ENCODE measurements around the gene COL11A2. TPM values are rescaled to one million over a fixed set of nuclear protein-coding genes. Genes with fewer than 3 reads are reported as not detected.

Gene COL11A2
- polyA plus RNA-seq, 1 donor from 2014 or later: 9.8 TPM

DNA sequence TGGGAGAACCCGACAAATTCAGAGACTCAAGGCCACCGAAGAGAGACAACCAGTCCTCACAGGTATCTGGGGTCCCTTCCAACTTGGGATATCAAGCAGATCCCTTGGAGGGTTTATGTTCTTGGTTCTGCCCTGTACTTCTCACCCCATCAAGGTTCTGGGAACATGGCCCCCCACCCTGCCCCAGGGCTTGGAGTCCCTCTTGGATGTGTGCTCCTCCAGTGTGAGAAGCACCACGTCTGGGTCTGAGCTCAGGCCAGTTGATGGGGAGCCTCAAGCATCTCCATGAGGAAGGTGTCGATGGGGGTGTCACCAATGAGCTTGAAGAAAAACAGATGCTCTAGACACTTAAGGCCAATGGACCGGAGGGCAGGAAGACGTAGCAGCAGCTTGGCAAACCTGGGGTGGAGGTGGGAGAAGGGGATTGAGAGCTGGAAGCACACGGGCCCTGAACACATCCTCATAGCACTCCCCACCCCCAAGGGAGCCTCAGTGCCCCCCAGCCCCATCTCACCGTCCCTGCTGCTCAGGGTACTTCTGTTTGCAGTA, 2.2 kb upstream of the COL11A2 start:
- H3K79me2 ChIP-seq (replicated peaks; ENCODE audit: insufficient read depth, low read length): peaks cover 4% of the 10 kb centered on the region
- peaks cover 8% of the 10 kb centered on the region for H3K36me3 ChIP-seq (ENCODE audit: insufficient read depth, low read length)
- peaks cover 17% of the 10 kb centered on the region for H3K27me3 ChIP-seq (ENCODE audit: insufficient read depth, low read depth, low read length)
- no peak overlapping the region for H3K9ac ChIP-seq (ENCODE audit: low read length)
- no peak overlapping the region for H3K4me3 ChIP-seq (ENCODE audit: low read length)
- TF ChIP-seq, protein P1, sequence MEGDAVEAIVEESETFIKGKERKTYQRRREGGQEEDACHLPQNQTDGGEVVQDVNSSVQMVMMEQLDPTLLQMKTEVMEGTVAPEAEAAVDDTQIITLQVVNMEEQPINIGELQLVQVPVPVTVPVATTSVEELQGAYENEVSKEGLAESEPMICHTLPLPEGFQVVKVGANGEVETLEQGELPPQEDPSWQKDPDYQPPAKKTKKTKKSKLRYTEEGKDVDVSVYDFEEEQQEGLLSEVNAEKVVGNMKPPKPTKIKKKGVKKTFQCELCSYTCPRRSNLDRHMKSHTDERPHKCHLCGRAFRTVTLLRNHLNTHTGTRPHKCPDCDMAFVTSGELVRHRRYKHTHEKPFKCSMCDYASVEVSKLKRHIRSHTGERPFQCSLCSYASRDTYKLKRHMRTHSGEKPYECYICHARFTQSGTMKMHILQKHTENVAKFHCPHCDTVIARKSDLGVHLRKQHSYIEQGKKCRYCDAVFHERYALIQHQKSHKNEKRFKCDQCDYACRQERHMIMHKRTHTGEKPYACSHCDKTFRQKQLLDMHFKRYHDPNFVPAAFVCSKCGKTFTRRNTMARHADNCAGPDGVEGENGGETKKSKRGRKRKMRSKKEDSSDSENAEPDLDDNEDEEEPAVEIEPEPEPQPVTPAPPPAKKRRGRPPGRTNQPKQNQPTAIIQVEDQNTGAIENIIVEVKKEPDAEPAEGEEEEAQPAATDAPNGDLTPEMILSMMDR (IDR thresholded peaks at IDR 0.05; ENCODE audit: poor library complexity, severe bottlenecking): no peak
- no peak for TF ChIP-seq EP300 (conservative IDR thresholded peaks at IDR 0.05; ENCODE audit: poor library complexity, severe bottlenecking)
- TF ChIP-seq SMC3 (conservative IDR thresholded peaks at IDR 0.05; ENCODE audit: poor library complexity): no peak
- TF ChIP-seq MXI1 (conservative IDR thresholded peaks at IDR 0.05; ENCODE audit: poor library complexity, severe bottlenecking): no peak
- no peak for TF ChIP-seq EZH2 (IDR thresholded peaks at IDR 0.05; ENCODE audit: borderline replicate concordance, insufficient read depth, low read length, poor library complexity, severe bottlenecking)
- TF ChIP-seq, protein P2, sequence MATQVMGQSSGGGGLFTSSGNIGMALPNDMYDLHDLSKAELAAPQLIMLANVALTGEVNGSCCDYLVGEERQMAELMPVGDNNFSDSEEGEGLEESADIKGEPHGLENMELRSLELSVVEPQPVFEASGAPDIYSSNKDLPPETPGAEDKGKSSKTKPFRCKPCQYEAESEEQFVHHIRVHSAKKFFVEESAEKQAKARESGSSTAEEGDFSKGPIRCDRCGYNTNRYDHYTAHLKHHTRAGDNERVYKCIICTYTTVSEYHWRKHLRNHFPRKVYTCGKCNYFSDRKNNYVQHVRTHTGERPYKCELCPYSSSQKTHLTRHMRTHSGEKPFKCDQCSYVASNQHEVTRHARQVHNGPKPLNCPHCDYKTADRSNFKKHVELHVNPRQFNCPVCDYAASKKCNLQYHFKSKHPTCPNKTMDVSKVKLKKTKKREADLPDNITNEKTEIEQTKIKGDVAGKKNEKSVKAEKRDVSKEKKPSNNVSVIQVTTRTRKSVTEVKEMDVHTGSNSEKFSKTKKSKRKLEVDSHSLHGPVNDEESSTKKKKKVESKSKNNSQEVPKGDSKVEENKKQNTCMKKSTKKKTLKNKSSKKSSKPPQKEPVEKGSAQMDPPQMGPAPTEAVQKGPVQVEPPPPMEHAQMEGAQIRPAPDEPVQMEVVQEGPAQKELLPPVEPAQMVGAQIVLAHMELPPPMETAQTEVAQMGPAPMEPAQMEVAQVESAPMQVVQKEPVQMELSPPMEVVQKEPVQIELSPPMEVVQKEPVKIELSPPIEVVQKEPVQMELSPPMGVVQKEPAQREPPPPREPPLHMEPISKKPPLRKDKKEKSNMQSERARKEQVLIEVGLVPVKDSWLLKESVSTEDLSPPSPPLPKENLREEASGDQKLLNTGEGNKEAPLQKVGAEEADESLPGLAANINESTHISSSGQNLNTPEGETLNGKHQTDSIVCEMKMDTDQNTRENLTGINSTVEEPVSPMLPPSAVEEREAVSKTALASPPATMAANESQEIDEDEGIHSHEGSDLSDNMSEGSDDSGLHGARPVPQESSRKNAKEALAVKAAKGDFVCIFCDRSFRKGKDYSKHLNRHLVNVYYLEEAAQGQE (IDR thresholded peaks at IDR 0.05; ENCODE audit: borderline replicate concordance): no peak
- no peak for TF ChIP-seq POLR2AphosphoS5 (IDR thresholded peaks at IDR 0.05)
- no peak for TF ChIP-seq TAF1 (IDR thresholded peaks at IDR 0.05; ENCODE audit: low read depth)
- TF ChIP-seq RAD21 (conservative IDR thresholded peaks at IDR 0.05): no peak
- H4K20me1 ChIP-seq (ENCODE audit: insufficient read depth): no peaks in the 10 kb centered on the region
- no peak overlapping the region for H2AFZ ChIP-seq (ENCODE audit: low read depth, low read length)
- H3K4me2 ChIP-seq (ENCODE audit: low read length): no peak overlapping the region
- H3K9me3 ChIP-seq (ENCODE audit: low read length): no peaks in the 10 kb centered on the region
- no peak overlapping the region for H3K27ac ChIP-seq (ENCODE audit: low read length)
- no peaks in the 10 kb centered on the region for H3K9me2 ChIP-seq (ENCODE audit: insufficient read depth, low read length)
- no peaks in the 10 kb centered on the region for H3F3A ChIP-seq (ENCODE audit: insufficient read depth, low read length, poor library complexity, severe bottlenecking)

DNA sequence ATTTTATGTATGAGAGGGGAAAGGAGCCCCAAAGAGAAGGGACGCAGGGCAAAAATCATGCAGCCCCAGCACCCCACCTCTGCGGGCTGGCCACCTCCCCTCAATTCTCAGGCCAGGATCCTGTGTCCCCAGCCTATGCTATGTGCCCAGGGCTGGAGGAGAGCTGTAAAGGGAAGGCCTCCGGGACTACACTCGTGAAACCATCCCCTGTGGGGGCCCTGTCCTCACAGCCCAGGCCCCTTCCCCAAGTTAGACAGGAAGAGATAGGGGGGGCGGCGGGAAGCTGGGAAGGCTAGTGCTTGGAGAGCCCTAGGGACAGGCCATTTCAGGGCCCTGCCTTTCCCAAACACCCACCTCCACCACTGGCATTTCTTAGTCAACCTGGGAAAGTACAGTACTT, 1.4 kb upstream of the COL11A2 start:
- Histone ChIP-seq H4K20me1 (ENCODE audit: insufficient read depth) (no peaks in the 10 kb centered on the region), H2AFZ (ENCODE audit: low read depth, low read length) (no peak overlapping the region), H3K9me3 (ENCODE audit: low read length) (no peaks in the 10 kb centered on the region), H3K27me3 (ENCODE audit: insufficient read depth, low read depth, low read length) (peaks cover 17% of the 10 kb centered on the region), H3K4me3 (ENCODE audit: low read length) (no peak overlapping the region), H3K4me2 (ENCODE audit: low read length) (no peak overlapping the region), H3K9ac (ENCODE audit: low read length) (no peak overlapping the region), H3K9me2 (ENCODE audit: insufficient read depth, low read length) (no peaks in the 10 kb centered on the region), H3F3A (ENCODE audit: insufficient read depth, low read length, poor library complexity, severe bottlenecking) (no peaks in the 10 kb centered on the region), H3K27ac (ENCODE audit: low read length) (no peak overlapping the region), H3K79me2 (replicated peaks; ENCODE audit: insufficient read depth, low read length) (no peaks in the 10 kb centered on the region), H3K36me3 (ENCODE audit: insufficient read depth, low read length) (peaks cover 8% of the 10 kb centered on the region)
- TF ChIP-seq EP300 (conservative IDR thresholded peaks at IDR 0.05; ENCODE audit: poor library complexity, severe bottlenecking) (no peak), POLR2AphosphoS5 (IDR thresholded peaks at IDR 0.05) (no peak), SMC3 (conservative IDR thresholded peaks at IDR 0.05; ENCODE audit: poor library complexity) (no peak), MXI1 (conservative IDR thresholded peaks at IDR 0.05; ENCODE audit: poor library complexity, severe bottlenecking) (no peak), RAD21 (conservative IDR thresholded peaks at IDR 0.05) (no peak), TAF1 (IDR thresholded peaks at IDR 0.05; ENCODE audit: low read depth) (no peak), EZH2 (IDR thresholded peaks at IDR 0.05; ENCODE audit: borderline replicate concordance, insufficient read depth, low read length, poor library complexity, severe bottlenecking) (no peak)
- TF ChIP-seq, protein P2 (IDR thresholded peaks at IDR 0.05; ENCODE audit: borderline replicate concordance): no peak
- TF ChIP-seq, protein P1 (IDR thresholded peaks at IDR 0.05; ENCODE audit: poor library complexity, severe bottlenecking): no peak
